MM.1S (cell line): Measurements from ENCODE around the gene FAM76A.
"Not testable (repeated sequence)": the region's sequence is repeated elsewhere in the genome, so short reads cannot be mapped to it uniquely, and the experiment has no call there.

ENCODE experiments used
- DNase-seq: peaks from one replicate; pipeline ENCODE4 v3.0.0-alpha.2; 2015
- H2AFZ ChIP-seq: fragments of 300-600 bp; sonication (generic); 2 replicates; pipeline ENCODE4 v1.6.0; 2016; ENCODE audit warnings: antibody characterized with exemption, low read length
- H3F3A ChIP-seq: fragments of 300-600 bp; sonication (generic); 2 replicates; pipeline ENCODE4 v1.6.1; 2016; ENCODE audit warnings: mild to moderate bottlenecking, antibody characterized with exemption, low read length, moderate library complexity, mixed read lengths; ENCODE audit not compliant: insufficient read depth
- H3K27ac ChIP-seq: fragments of 300-600 bp; sonication (generic); 2 replicates; pipeline ENCODE4 v1.5.1; 2016; ENCODE audit warnings: mild to moderate bottlenecking, low read length
- H3K27me3 ChIP-seq: fragments of 300-600 bp; sonication (generic); replicated peaks from 2 replicates; pipeline ENCODE4 v1.6.0; 2016; ENCODE audit warnings: low read length; ENCODE audit not compliant: insufficient read depth
- H3K36me3 ChIP-seq: fragments of 300-600 bp; sonication (generic); replicated peaks from 2 replicates; pipeline ENCODE4 v1.6.1; 2016; ENCODE audit warnings: mild to moderate bottlenecking, low read length, mixed read lengths; ENCODE audit not compliant: insufficient read depth
- H3K4me1 ChIP-seq: fragments of 300-600 bp; sonication (generic); 2 replicates; pipeline ENCODE4 v1.6.1; 2016; ENCODE audit warnings: low read length, mixed read lengths
- H3K4me2 ChIP-seq: fragments of 300-600 bp; sonication (generic); 2 replicates; pipeline ENCODE4 v1.6.0; 2016; ENCODE audit warnings: low read depth, low read length
- H3K4me3 ChIP-seq: fragments of 300-600 bp; sonication (generic); 2 replicates; pipeline ENCODE4 v1.5.1; 2016; ENCODE audit warnings: low read length, mixed read lengths
- H3K79me2 ChIP-seq: fragments of 300-600 bp; sonication (generic); 2 replicates; pipeline ENCODE4 v1.6.1; 2016; ENCODE audit warnings: mixed run types, low read length, mixed read lengths
- H3K9ac ChIP-seq: fragments of 300-600 bp; sonication (generic); 2 replicates; pipeline ENCODE4 v1.6.1; 2016; ENCODE audit warnings: low read length, mixed read lengths
- H3K9me2 ChIP-seq: fragments of 300-600 bp; sonication (generic); replicated peaks from 2 replicates; pipeline ENCODE4 v1.6.1; 2016; ENCODE audit warnings: mild to moderate bottlenecking, low read length, mixed read lengths; ENCODE audit not compliant: insufficient read depth
- H3K9me3 ChIP-seq: fragments of 300-600 bp; sonication (generic); replicated peaks from 2 replicates; pipeline ENCODE4 v1.6.1; 2016; ENCODE audit warnings: mild to moderate bottlenecking, low read length, mixed read lengths; ENCODE audit not compliant: insufficient read depth
- H4K20me1 ChIP-seq: fragments of 300-600 bp; sonication (generic); 2 replicates; pipeline ENCODE4 v1.6.1; 2016; ENCODE audit warnings: mild to moderate bottlenecking, low read length, moderate library complexity, mixed read lengths; ENCODE audit not compliant: insufficient read depth
- CTCF ChIP-seq: fragments of 300-600 bp; sonication (generic); IDR thresholded peaks from 2 replicates; pipeline ENCODE4 v1.5.1; 2016; ENCODE audit warnings: antibody characterized with exemption, low read length, mixed read lengths
- EZH2 ChIP-seq: fragments of 300-600 bp; sonication (generic); optimal IDR thresholded peaks from 2 replicates; pipeline ENCODE3; 2017; ENCODE audit warnings: low read depth, mild to moderate bottlenecking, antibody characterized with exemption, low read length, mixed read lengths
- EZH2phosphoT487 ChIP-seq: fragments of 300-600 bp; sonication (generic); IDR thresholded peaks from 2 replicates; pipeline ENCODE4 v1.6.1; 2018; ENCODE audit warnings: antibody characterized with exemption, low read length

The FAM76A gene

GRCh38 chr1:27795601-27796000, 69.8 kb downstream of the FAM76A start:
- Histone ChIP-seq H3K9me2 (no peaks in the 10 kb centered on the region), H3K27ac (no peak overlapping the region), H3K9ac (no peak overlapping the region), H2AFZ (no peak overlapping the region), H3K4me1 (no peaks in the 10 kb centered on the region), H3K9me3 (no peaks in the 10 kb centered on the region), H3K79me2 (no peaks in the 10 kb centered on the region), H3F3A (no peaks in the 10 kb centered on the region), H3K36me3 (no peaks in the 10 kb centered on the region), H3K4me2 (no peak overlapping the region), H4K20me1 (no peaks in the 10 kb centered on the region), H3K27me3 (no peaks in the 10 kb centered on the region), H3K4me3 (no peak overlapping the region)
- TF ChIP-seq EZH2 (no peak), CTCF (no peak), EZH2phosphoT487 (no peak)
- DNase-seq = no peak

GRCh38 chr1:27804791-27805190, 79.0 kb downstream of the FAM76A start:
- Histone ChIP-seq H3K27me3 (no peaks in the 10 kb centered on the region), H2AFZ (no peak overlapping the region), H3K4me3 (no peak overlapping the region), H3K4me2 (no peak overlapping the region), H3K9ac (no peak overlapping the region), H3K9me3 (no peaks in the 10 kb centered on the region), H3F3A (no peaks in the 10 kb centered on the region), H3K4me1 (no peaks in the 10 kb centered on the region), H3K9me2 (no peaks in the 10 kb centered on the region), H4K20me1 (no peaks in the 10 kb centered on the region), H3K36me3 (no peaks in the 10 kb centered on the region), H3K79me2 (no peaks in the 10 kb centered on the region), H3K27ac (no peak overlapping the region)
- TF ChIP-seq EZH2 (no peak), CTCF (no peak), EZH2phosphoT487 (no peak)
- DNase-seq = no peak

- H3K27ac ChIP-seq = no peak overlapping the region
- no peaks in the 10 kb centered on the region for H3K9me3 ChIP-seq
- H2AFZ ChIP-seq = no peak overlapping the region
- no peaks in the 10 kb centered on the region for H3K36me3 ChIP-seq
- no peaks in the 10 kb centered on the region for H3K4me1 ChIP-seq
- H3K79me2 ChIP-seq = no peaks in the 10 kb centered on the region
- TF ChIP-seq EZH2phosphoT487 (no peak), CTCF (no peak), EZH2 (no peak)
- no peaks in the 10 kb centered on the region for H3K9me2 ChIP-seq
- no peaks in the 10 kb centered on the region for H3F3A ChIP-seq
- H3K9ac ChIP-seq = no peak overlapping the region
- no peak overlapping the region for H3K4me2 ChIP-seq
- H4K20me1 ChIP-seq = no peaks in the 10 kb centered on the region
- H3K27me3 ChIP-seq = no peaks in the 10 kb centered on the region
- DNase-seq = no peak
- no peak overlapping the region for H3K4me3 ChIP-seq
These were observed 81.0 kb downstream of the FAM76A start for GRCh38 chr1:27806758-27807157.

- no peak overlapping the region for H3K4me3 ChIP-seq
- H3K9me3 ChIP-seq = no peaks in the 10 kb centered on the region
- no peaks in the 10 kb centered on the region for H4K20me1 ChIP-seq
- no peak overlapping the region for H2AFZ ChIP-seq
- no peaks in the 10 kb centered on the region for H3K4me1 ChIP-seq
- no peaks in the 10 kb centered on the region for H3K27me3 ChIP-seq
- no peaks in the 10 kb centered on the region for H3K36me3 ChIP-seq
- H3K79me2 ChIP-seq = no peaks in the 10 kb centered on the region
- H3K4me2 ChIP-seq = no peak overlapping the region
- no peak for DNase-seq
- no peaks in the 10 kb centered on the region for H3K9me2 ChIP-seq
- H3K9ac ChIP-seq = no peak overlapping the region
- no peak for TF ChIP-seq CTCF
- no peak for TF ChIP-seq EZH2
- TF ChIP-seq EZH2phosphoT487 = no peak
- no peaks in the 10 kb centered on the region for H3F3A ChIP-seq
- no peak overlapping the region for H3K27ac ChIP-seq
These were observed 81.6 kb downstream of the FAM76A start for GRCh38 chr1:27807385-27807784.

- H3K27me3 ChIP-seq, H3K4me1 ChIP-seq, H3K4me3 ChIP-seq, H3K9me2 ChIP-seq, H4K20me1 ChIP-seq, H3K36me3 ChIP-seq, H3K9me3 ChIP-seq, H2AFZ ChIP-seq, H3F3A ChIP-seq, H3K27ac ChIP-seq, H3K79me2 ChIP-seq, H3K9ac ChIP-seq, DNase-seq, H3K4me2 ChIP-seq: not testable (repeated sequence)
These were observed 82.4 kb downstream of the FAM76A start for GRCh38 chr1:27808131-27808530.
